Prostate gland (tissue), 2 donors: Measurements from ENCODE around the gene C2orf68. TPM values are rescaled to one million over a fixed set of nuclear protein-coding genes. Genes with fewer than 3 reads are reported as not detected.
"Not testable (repeated sequence)": the region's sequence is repeated elsewhere in the genome, so short reads cannot be mapped to it uniquely, and the experiment has no call there.

Experiments
- DNase-seq: peaks from one replicate; pipeline ENCODE4 v3.0.0-alpha.2; 2019; ENCODE audit warnings: low spot score
- H3K27ac ChIP-seq, 2 donors: fragments of 200-600 bp; sonication (generic); 2 replicates each; pipeline ENCODE4 v1.5.1; 2017 to 2019
- H3K27me3 ChIP-seq: fragments of 200-600 bp; sonication (generic); replicated peaks from 2 replicates; pipeline ENCODE4 v1.5.1; 2019; ENCODE audit not compliant: insufficient read depth
- H3K36me3 ChIP-seq, 2 donors: fragments of 200-600 bp; sonication (generic); 1 replicate in 1 of 2; 2 replicates in 1 of 2; pipeline versions ENCODE4 v1.5.1 to v1.8.1; 2017 to 2019
- H3K4me1 ChIP-seq: fragments of 200-600 bp; sonication (generic); replicated peaks from 2 replicates; pipeline ENCODE4 v1.5.1; 2019
- H3K4me3 ChIP-seq, 2 donors: fragments of 200-600 bp; sonication (generic); 2 replicates each; pipeline ENCODE4 v1.5.1; 2017 to 2019
- H3K9me3 ChIP-seq: fragments of 200-600 bp; sonication (generic); 2 replicates; pipeline ENCODE4 v1.5.1; 2017
- POLR2A ChIP-seq: fragments of 450-650 bp; IDR thresholded peaks from one replicate; pipeline ENCODE4 v1.6.1; 2016; ENCODE audit warnings: antibody characterized with exemption, mild to moderate bottlenecking
- POLR2AphosphoS5 ChIP-seq: sonication (generic); formaldehyde crosslinking; IDR thresholded peaks from one replicate; pipeline ENCODE4 v1.6.1; 2017; ENCODE audit warnings: antibody characterized with exemption
- WGBS: methylation state at CpG from one replicate; pipeline ENCODE4 v1.1.5; 2018; 5-methylcytosine and 5-hydroxymethylcytosine counted together
- intact Hi-C: fragments of 100-400 bp; cut with DNase I; formaldehyde crosslinking; loops from one replicate; pipeline ENCODE4 v1.14.2; 2022
- total RNA-seq, 2 donors: library from RNA; depleted of rRNA; stranded (reverse); fragments of >200 nt; gene quantifications; one replicate each; pipeline ENCODE4 v1.1.0, GENCODE V29; 2016
- TF ChIP-seq, protein P1 (sequence below), 4 experiments: fragments of 200-600 bp in 2 of 4; fragments of 450-650 bp in 2 of 4; sonication (generic) in 2 of 4; IDR thresholded peaks; 1 replicate in 3 of 4; 2 replicates in 1 of 4; pipeline ENCODE4 v1.5.1; 2016 to 2019; ENCODE audit warnings: antibody characterized with exemption in 4 of 4, mild to moderate bottlenecking in 2 of 4, moderate library complexity in 2 of 4

The C2orf68 gene
- total RNA-seq, 2 donors from 2014 or later = 16.1 to 26.1 TPM

- no peak for DNase-seq
- Histone ChIP-seq H3K9me3 (no peaks in the 10 kb centered on the region), H3K36me3 (no peaks in the 10 kb centered on the region), H3K4me3 (peak overlapping the region; percentile 75 to 99), H3K27ac (peak overlapping the region; percentile 73 to 82), H3K27me3 (no peaks in the 10 kb centered on the region), H3K4me1 (peaks cover 6% of the 10 kb centered on the region)
- WGBS = 91% methylated on average over 17 of the region's 17 CpGs
- intact Hi-C loops = no loop called here
- no peak for TF ChIP-seq POLR2AphosphoS5
Measured at GRCh38 chr2:85615413-85615728, 3.5 kb upstream of the C2orf68 start.

DNA sequence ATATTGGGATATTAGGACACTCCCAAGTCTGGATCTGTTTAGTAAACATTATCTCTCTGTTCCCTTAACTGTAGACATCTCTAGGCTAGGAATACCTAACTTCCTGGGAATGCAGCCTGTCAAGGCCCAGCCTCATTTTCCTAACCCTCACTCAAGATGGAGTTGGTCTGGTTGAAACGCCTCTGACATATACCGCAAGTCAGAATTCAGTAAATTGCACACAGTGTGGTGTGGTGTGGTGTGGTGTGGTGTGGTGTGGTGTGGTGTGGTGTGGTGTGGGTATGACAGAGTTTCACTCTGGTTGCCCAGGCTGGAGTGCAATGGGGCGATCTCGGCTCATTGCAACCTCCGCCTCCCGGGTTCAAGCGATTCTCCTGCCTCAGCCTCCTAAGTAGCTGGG lies 2.9 kb upstream of the C2orf68 start:
- H3K27ac ChIP-seq, H3K9me3 ChIP-seq, H3K4me1 ChIP-seq, H3K27me3 ChIP-seq, intact Hi-C loops, H3K36me3 ChIP-seq, H3K4me3 ChIP-seq, DNase-seq: not testable (repeated sequence)
- 94% methylated on average over 7 of the region's 7 CpGs for WGBS

DNA sequence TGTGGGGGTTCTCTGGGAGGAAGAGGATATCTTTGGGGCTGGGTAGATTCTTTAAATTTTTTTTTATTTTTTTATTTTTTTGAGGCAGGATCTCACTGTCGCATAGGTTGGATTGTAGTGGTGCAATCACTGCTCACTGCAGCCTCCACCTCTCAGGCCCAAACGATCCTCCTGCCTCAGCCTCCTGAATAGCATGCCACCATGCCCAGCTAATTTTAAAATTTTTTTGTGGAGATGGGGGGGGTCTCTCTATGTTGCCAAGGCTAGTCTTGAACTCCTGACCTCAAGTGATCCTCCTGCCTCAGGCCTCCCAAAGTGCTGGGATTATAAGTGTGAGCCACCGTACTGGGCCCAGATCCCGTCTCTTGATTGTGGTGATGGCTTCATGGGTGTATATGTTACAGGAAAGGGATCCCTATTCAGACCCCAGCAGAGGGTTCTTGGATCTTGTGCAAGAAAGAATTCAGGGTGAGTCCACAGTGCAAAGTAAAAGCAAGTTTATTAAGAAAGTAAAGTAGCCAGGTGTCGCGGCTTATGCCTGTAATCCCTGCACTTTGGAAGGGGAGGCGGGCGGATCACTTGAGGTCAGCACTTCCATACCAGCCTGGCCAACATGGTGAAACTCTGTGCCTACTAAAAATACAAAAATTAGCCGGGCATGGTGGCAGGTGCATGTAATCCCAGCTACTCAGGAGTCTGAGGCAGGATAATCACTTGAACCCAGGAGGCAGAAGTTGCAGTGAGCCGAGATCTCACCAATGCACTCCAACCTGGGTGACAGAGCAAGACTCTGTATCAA lies 2.0 kb upstream of the C2orf68 start:
- no peak for TF ChIP-seq POLR2AphosphoS5
- no peak for TF ChIP-seq POLR2A
- TF ChIP-seq, protein P1, sequence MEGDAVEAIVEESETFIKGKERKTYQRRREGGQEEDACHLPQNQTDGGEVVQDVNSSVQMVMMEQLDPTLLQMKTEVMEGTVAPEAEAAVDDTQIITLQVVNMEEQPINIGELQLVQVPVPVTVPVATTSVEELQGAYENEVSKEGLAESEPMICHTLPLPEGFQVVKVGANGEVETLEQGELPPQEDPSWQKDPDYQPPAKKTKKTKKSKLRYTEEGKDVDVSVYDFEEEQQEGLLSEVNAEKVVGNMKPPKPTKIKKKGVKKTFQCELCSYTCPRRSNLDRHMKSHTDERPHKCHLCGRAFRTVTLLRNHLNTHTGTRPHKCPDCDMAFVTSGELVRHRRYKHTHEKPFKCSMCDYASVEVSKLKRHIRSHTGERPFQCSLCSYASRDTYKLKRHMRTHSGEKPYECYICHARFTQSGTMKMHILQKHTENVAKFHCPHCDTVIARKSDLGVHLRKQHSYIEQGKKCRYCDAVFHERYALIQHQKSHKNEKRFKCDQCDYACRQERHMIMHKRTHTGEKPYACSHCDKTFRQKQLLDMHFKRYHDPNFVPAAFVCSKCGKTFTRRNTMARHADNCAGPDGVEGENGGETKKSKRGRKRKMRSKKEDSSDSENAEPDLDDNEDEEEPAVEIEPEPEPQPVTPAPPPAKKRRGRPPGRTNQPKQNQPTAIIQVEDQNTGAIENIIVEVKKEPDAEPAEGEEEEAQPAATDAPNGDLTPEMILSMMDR (IDR thresholded peaks at IDR 0.05) = no peak
- H3K36me3 ChIP-seq = peaks cover 0 to 4% of the 10 kb centered on the region in 2 donors
- peaks cover 10% of the 10 kb centered on the region for H3K4me1 ChIP-seq
- H3K4me3 ChIP-seq = no peak overlapping the region
- intact Hi-C loops = no loop called here
- 84% methylated on average over 10 of the region's 10 CpGs for WGBS
- H3K27me3 ChIP-seq = no peaks in the 10 kb centered on the region
- DNase-seq = no peak
- no peak overlapping the region for H3K27ac ChIP-seq
- no peaks in the 10 kb centered on the region for H3K9me3 ChIP-seq

DNA sequence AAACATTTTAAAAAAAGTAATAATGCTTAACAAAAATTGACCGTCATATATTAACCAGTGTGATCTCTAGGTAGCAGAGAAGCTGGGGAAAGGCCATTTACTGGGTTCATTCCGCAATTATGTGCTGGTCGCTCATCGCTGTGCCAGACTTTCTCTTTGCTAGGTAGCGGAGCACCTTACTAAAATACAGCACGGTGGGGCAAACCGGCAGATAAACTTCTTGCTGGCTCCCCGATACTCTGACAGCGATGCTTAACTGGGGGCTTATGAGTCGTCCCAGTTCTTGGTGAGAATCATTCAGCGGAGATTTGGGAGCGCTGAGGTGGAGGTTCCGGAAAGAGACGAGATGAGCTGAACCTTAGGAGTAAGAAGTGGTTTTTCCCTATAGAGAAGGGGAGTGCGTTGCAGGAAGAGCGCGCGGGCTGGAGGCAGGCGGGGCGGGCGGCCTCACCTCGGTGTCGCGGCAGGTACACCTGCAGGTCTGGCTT lies 605 bp downstream of the C2orf68 start:
- WGBS = 4% methylated on average over 24 of the region's 24 CpGs
- Histone ChIP-seq H3K27me3 (no peaks in the 10 kb centered on the region), H3K9me3 (no peaks in the 10 kb centered on the region), H3K4me1 (peaks cover 14% of the 10 kb centered on the region), H3K27ac (peak overlapping the region; percentile 88 to 91), H3K4me3 (peak overlapping the region; percentile 90 to 91), H3K36me3 (peaks cover 0 to 4% of the 10 kb centered on the region in 2 donors)
- intact Hi-C loops = no loop called here
- TF ChIP-seq, protein P1 (IDR thresholded peaks at IDR 0.05) = no peak
- TF ChIP-seq POLR2AphosphoS5 = no peak
- TF ChIP-seq POLR2A = no peak
- no peak for DNase-seq

- Histone ChIP-seq H3K27ac (peak overlapping the region; percentile 64 to 90), H3K9me3 (no peaks in the 10 kb centered on the region), H3K4me3 (no peak overlapping the region), H3K27me3 (no peaks in the 10 kb centered on the region), H3K4me1 (peaks cover 23% of the 10 kb centered on the region), H3K36me3 (peaks cover 0 to 4% of the 10 kb centered on the region in 2 donors)
- WGBS = 69% methylated on average over 9 of the region's 9 CpGs
- intact Hi-C loops = loop anchor here (5.0 kb wide), 1 partner anchor 190 kb away; the partner anchor contains the start of gene SH2D6
- peak; percentile 46 for DNase-seq
- peak; percentile 78 for TF ChIP-seq POLR2AphosphoS5
- TF ChIP-seq POLR2A = no peak
- TF ChIP-seq, protein P1 (IDR thresholded peaks at IDR 0.05) = no peak
Measured at GRCh38 chr2:85607268-85608215, 4.3 kb downstream of the C2orf68 start.
